HepG2 (cell line): ENCODE results near the gene ILKAP. TPM values are rescaled to one million over a fixed set of nuclear protein-coding genes. Genes with fewer than 3 reads are reported as not detected.

Experiments
- ARID4A ChIP-seq: sonication (generic); formaldehyde crosslinking; IDR thresholded peaks from 2 replicates; pipeline ENCODE4 v1.5.0; 2020; ENCODE audit warnings: mild to moderate bottlenecking, missing genetic modification reagents, borderline replicate concordance
- ATF5 ChIP-seq: sonication (generic); formaldehyde crosslinking; IDR thresholded peaks from 2 replicates; pipeline ENCODE4 v1.4.0; 2020; ENCODE audit warnings: mild to moderate bottlenecking, low read depth, missing genetic modification reagents
- GABPA ChIP-seq, 2 experiments: IDR thresholded peaks; 2 replicates each; pipeline ENCODE4 v1.6.1; 2011 to 2016; ENCODE audit warnings: low read depth in 2 of 2, low read length in 1 of 2, missing biosample characterization in 1 of 2, missing genetic modification characterization in 1 of 2
- GPBP1L1 ChIP-seq: sonication (generic); formaldehyde crosslinking; IDR thresholded peaks from 2 replicates; pipeline ENCODE4 v1.5.0; 2020; ENCODE audit warnings: mild to moderate bottlenecking, missing genetic modification reagents
- HOXA3 ChIP-seq: sonication (generic); formaldehyde crosslinking; IDR thresholded peaks from 2 replicates; pipeline ENCODE4 v1.5.0; 2020; ENCODE audit warnings: missing genetic modification reagents
- KDM6A ChIP-seq: IDR thresholded peaks from 2 replicates; pipeline ENCODE4 v1.6.1; 2016; ENCODE audit warnings: low read depth
- MED1 ChIP-seq: sonication (generic); formaldehyde crosslinking; IDR thresholded peaks from 2 replicates; pipeline ENCODE4 v1.4.0; 2020; ENCODE audit warnings: missing genetic modification reagents
- NAIF1 ChIP-seq: sonication (generic); formaldehyde crosslinking; IDR thresholded peaks from 2 replicates; pipeline ENCODE4 v1.5.0; 2020; ENCODE audit warnings: mild to moderate bottlenecking, missing genetic modification reagents, borderline replicate concordance
- POLR2AphosphoS5 ChIP-seq: IDR thresholded peaks from 2 replicates; pipeline ENCODE4 v1.6.1; 2012; ENCODE audit warnings: low read depth, low read length
- PRPF4 ChIP-seq: fragments of 200-400 bp; formaldehyde crosslinking; IDR thresholded peaks from 2 replicates; pipeline ENCODE4 v1.6.1; 2016; ENCODE audit warnings: low read length, low read depth; ENCODE audit not compliant: poor library complexity, severe bottlenecking
- TAF1 ChIP-seq: sonication (generic); formaldehyde crosslinking; IDR thresholded peaks from 2 replicates; pipeline ENCODE4 v1.4.0; 2020; ENCODE audit warnings: missing genetic modification reagents
- THAP11 ChIP-seq: IDR thresholded peaks from 2 replicates; pipeline ENCODE4 v1.6.1; 2016; ENCODE audit warnings: missing biosample characterization, missing genetic modification reagents
- ZBTB7A ChIP-seq: sonication (generic); formaldehyde crosslinking; IDR thresholded peaks from 2 replicates; pipeline ENCODE4 v1.8.0; 2022; ENCODE audit warnings: mild to moderate bottlenecking, missing genetic modification reagents
- ZBTB7B ChIP-seq: sonication (generic); formaldehyde crosslinking; IDR thresholded peaks from 2 replicates; pipeline ENCODE4 v1.4.0; 2020; ENCODE audit warnings: missing genetic modification reagents
- ZFP36L2 ChIP-seq: sonication (generic); formaldehyde crosslinking; IDR thresholded peaks from 2 replicates; pipeline ENCODE4 v1.4.0; 2020; ENCODE audit warnings: missing genetic modification reagents
- ZFY ChIP-seq: sonication (generic); formaldehyde crosslinking; IDR thresholded peaks from 2 replicates; pipeline ENCODE4 v1.4.0; 2020; ENCODE audit warnings: missing genetic modification reagents
- ZNF20 ChIP-seq: sonication (generic); formaldehyde crosslinking; IDR thresholded peaks from 2 replicates; pipeline ENCODE4 v1.4.0; 2020; ENCODE audit warnings: mild to moderate bottlenecking, moderate library complexity, missing genetic modification reagents
- ZNF264 ChIP-seq: sonication (generic); formaldehyde crosslinking; IDR thresholded peaks from 2 replicates; pipeline ENCODE4 v1.4.0; 2020; ENCODE audit warnings: missing genetic modification reagents
- ZNF343 ChIP-seq: sonication (generic); formaldehyde crosslinking; IDR thresholded peaks from 2 replicates; pipeline ENCODE4 v1.4.0; 2020; ENCODE audit warnings: mild to moderate bottlenecking, missing genetic modification reagents
- ZNF510 ChIP-seq: sonication (generic); formaldehyde crosslinking; IDR thresholded peaks from 2 replicates; pipeline ENCODE4 v1.4.0; 2020; ENCODE audit warnings: low read depth, mild to moderate bottlenecking, missing genetic modification reagents
- ZNF670 ChIP-seq: sonication (generic); formaldehyde crosslinking; IDR thresholded peaks from 2 replicates; pipeline ENCODE4 v1.8.0; 2022; ENCODE audit warnings: mild to moderate bottlenecking, missing genetic modification reagents, borderline replicate concordance
- ZNF704 ChIP-seq: sonication (generic); formaldehyde crosslinking; IDR thresholded peaks from 2 replicates; pipeline ENCODE4 v1.8.1; 2023; ENCODE audit warnings: mild to moderate bottlenecking, inconsistent platforms, moderate library complexity, missing genetic modification reagents, borderline replicate concordance
- ZNF776 ChIP-seq: sonication (generic); formaldehyde crosslinking; IDR thresholded peaks from 2 replicates; pipeline ENCODE4 v1.4.0; 2020; ENCODE audit warnings: mild to moderate bottlenecking, missing genetic modification reagents
- polyA plus RNA-seq, 8 experiments: library from polyadenylated mRNA; depleted of rRNA in 3 of 8; stranded (reverse) in 7 of 8; unstranded in 1 of 8; fragments of >200 nt; fragmentation: Illumina TruSeq in 4 of 8; extraction: Trizol in 4 of 8; gene quantifications; 2 replicates each; pipeline versions ENCODE4 v1.2.1 to v1.2.3, GENCODE V29; 2011 to 2016; ENCODE audit warnings: low read depth in 4 of 8, missing spikeins in 1 of 8, mixed read lengths in 1 of 8; ENCODE audit not compliant: insufficient read depth in 1 of 8
- total RNA-seq, 5 experiments: library from RNA; depleted of rRNA; stranded (reverse); fragments of >200 nt; fragmentation: Illumina TruSeq; extraction: Trizol; gene quantifications; 2 replicates each; pipeline ENCODE4 v1.2.3, GENCODE V29; 2016; ENCODE audit warnings: low read depth in 1 of 5

ILKAP gene
- total and polyA plus RNA-seq, 2 of the 13 experiments (the other 11 are each of a cell fraction or from before 2014, with no cell fraction given) = 29.6 to 33.1 TPM

GRCh38 chr2:238203094-238203972 is at the start of gene ILKAP (continued):
- TF ChIP-seq ZBTB7A (CRISPR knock-in tag) (no peak), ATF5 (CRISPR knock-in tag) (0 out of 2 replicates have a peak, but pooled peaks have one; percentile 79), ARID4A (CRISPR knock-in tag) (peak; percentile 73), MED1 (no peak), GPBP1L1 (no peak), ZNF264 (CRISPR knock-in tag) (no peak), KDM6A (CRISPR knock-in tag) (no peak), ZNF776 (CRISPR knock-in tag) (peak; percentile 44; the same call in 1 of the 2 replicates), HOXA3 (CRISPR knock-in tag) (peak; percentile 69), ZNF670 (CRISPR knock-in tag) (peak; percentile 5; the same call in 1 of the 2 replicates), THAP11 (peak; percentile 65), ZNF510 (0 out of 2 replicates have a peak, but pooled peaks have one; percentile 58), ZBTB7B (no peak; the same call in 1 of the 2 replicates), GABPA (IDR thresholded peaks at IDR 0.05; ENCODE audit: low read depth, low read length) (peak; percentile 25), GABPA (CRISPR knock-in tag; IDR thresholded peaks at IDR 0.05; ENCODE audit: low read depth) (no peak), PRPF4 (no peak), ZNF704 (no peak), ZFP36L2 (CRISPR knock-in tag) (no peak), POLR2AphosphoS5 (peak; percentile 76), ZNF20 (CRISPR knock-in tag) (no peak), ZNF343 (no peak), ZFY (CRISPR knock-in tag) (peak; percentile 92), TAF1 (CRISPR knock-in tag) (peak; percentile 28; the same call in 1 of the 2 replicates), NAIF1 (CRISPR knock-in tag) (no peak)
